ENCODE results near the gene IFT57.

- TF ChIP-seq CTCF (IDR thresholded peaks at IDR 0.05 in 8 of 11, conservative IDR thresholded peaks at IDR 0.05 in 3 of 11) (no peak), POLR2AphosphoS5 (IDR thresholded peaks at IDR 0.05) (no peak)
These were observed 32.8 kb downstream of the IFT57 start for GRCh38 chr3:108189440-108189839.

All from spleen (tissue), 7 donors.